Stimulated activated effector memory CD8-positive, alpha-beta T cell treated with anti-CD3 and anti-CD28 coated beads, Interleukin-12 subunit alpha, Interleukin-12 subunit beta, amount 100 ng/mL, for 72 hours (primary cell): ENCODE measurements around the gene PPFIA4.

Experiments used
- ATAC-seq: fragments of 150-1000 bp; cut with Tn5 transposase; 2 replicates; pipeline ENCODE4 v1.10.0; 2021
- DNase-seq, 2 donors: peaks; one replicate each; pipeline ENCODE4 v3.0.0; 2021 to 2022; ENCODE audit warnings: low spot score in 2 of 2
- H3K27ac Mint-ChIP-seq: one replicate; pipeline ENCODE4 v1.8.0; 2022; ENCODE audit warnings: mild to moderate bottlenecking, mixed read lengths
- H3K36me3 Mint-ChIP-seq: one replicate; pipeline ENCODE4 v1.8.0; 2022; ENCODE audit warnings: mild to moderate bottlenecking, mixed read lengths
- H3K4me1 Mint-ChIP-seq: one replicate; pipeline ENCODE4 v1.8.0; 2022; ENCODE audit warnings: mixed read lengths
- H3K4me3 Mint-ChIP-seq: one replicate; pipeline ENCODE4 v1.8.0; 2022; ENCODE audit warnings: mild to moderate bottlenecking, mixed read lengths
- H3K9me3 Mint-ChIP-seq: one replicate; pipeline ENCODE4 v1.8.0; 2022; ENCODE audit warnings: mixed read lengths

PPFIA4 gene

DNA sequence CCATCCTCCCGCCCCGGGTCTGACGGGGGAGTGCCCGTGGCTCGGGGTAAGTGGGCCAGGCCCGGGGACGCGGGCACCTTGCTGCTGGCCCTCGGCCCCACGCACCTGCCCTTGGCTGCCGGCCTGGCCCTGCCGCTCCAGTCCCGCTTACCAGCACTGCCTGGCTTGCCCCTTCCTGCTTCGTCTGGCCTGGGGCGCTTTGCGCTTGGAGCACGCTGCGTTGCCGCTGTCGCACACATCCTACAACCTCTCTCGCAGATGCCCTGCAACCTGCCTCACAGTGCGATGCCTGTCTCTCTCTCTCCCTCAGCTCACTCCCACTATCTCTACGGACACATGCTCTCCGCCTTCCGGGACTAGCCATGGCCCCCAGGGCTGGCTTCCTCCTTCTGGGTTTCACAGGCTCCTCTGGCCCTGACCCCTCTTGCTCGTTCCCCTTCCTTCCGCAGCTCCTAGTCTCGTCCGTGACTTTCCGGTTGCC lies 49.8 kb downstream of the PPFIA4 start:
- no peaks in the 10 kb centered on the region for H3K9me3 Mint-ChIP-seq
- H3K27ac Mint-ChIP-seq = no peak overlapping the region
- ATAC-seq (no peak), DNase-seq (no peak)
- H3K36me3 Mint-ChIP-seq = peaks cover 28% of the 10 kb centered on the region
- H3K4me3 Mint-ChIP-seq = peak overlapping the region; percentile 19
- peaks cover 7% of the 10 kb centered on the region for H3K4me1 Mint-ChIP-seq

DNA sequence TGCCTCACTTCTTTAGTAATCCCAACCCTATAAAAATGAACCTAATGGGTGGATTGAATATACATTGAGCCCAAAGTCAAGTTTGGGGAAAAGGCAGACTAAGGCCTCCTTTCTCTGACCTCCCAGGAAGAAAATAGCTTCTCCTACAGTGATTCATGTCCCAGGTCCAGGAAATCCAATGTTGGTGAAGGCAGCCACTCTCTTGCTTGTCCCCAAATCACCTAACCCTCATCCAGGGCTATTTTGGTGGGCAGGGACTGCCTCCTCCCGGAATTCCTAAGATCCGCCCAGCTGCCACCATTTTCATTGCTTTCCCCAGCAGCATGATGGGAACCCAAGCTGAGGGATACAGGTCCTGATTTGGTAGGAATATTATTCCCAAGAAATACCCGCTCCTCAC lies 51.1 kb downstream of the PPFIA4 start:
- Mint-ChIP-seq H3K9me3 (no peaks in the 10 kb centered on the region), H3K36me3 (peaks cover 22% of the 10 kb centered on the region), H3K4me1 (peaks cover 7% of the 10 kb centered on the region), H3K27ac (no peak overlapping the region), H3K4me3 (no peak overlapping the region)
- ATAC-seq = no peak
- no peak for DNase-seq

DNA sequence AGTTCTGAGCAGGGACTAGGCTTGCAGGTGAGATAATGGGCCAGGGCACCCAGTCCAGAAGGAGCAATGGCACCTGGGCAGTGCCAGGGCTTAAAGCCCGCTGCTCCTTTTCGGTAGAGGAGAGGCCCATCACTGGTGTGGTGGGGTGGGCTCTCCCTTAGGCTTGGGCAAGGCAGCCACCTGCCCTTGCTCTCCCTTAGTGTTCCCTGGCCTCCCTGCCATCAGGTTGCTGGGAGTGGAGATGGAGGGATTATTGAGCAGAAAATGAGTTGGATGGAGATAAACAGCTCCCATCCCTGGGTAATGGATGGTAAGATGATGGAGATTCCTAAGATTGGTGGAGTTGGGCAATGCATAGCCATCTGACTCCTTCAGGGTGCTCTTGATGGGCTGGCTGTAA lies 51.7 kb downstream of the PPFIA4 start:
- Mint-ChIP-seq H3K36me3 (peaks cover 16% of the 10 kb centered on the region), H3K4me1 (peaks cover 7% of the 10 kb centered on the region), H3K27ac (peak overlapping the region; percentile 38), H3K4me3 (no peak overlapping the region), H3K9me3 (no peaks in the 10 kb centered on the region)
- no peak for DNase-seq
- ATAC-seq = no peak

DNA sequence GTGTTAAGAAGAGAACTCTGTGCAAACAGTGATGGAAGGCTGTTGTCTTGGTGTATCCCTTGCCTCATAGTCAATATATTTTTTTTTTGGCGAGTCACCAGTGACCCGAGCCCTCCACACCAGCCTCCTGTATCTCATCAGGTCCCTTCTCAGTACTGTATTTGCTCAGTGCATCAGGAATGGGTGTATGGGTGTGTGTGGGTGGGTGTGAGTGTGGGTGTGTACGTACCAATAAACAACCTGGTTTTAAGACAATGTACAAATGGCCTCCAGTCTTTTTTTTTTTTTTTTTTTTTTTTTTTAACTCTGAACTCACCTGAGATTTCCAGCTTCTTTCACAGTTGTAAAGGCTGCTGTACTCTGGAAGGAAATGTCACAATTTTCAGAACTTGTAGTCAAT lies 52.2 kb downstream of the PPFIA4 start:
- Mint-ChIP-seq H3K4me3 (no peak overlapping the region), H3K27ac (peak overlapping the region; percentile 38), H3K36me3 (peaks cover 12% of the 10 kb centered on the region), H3K4me1 (peaks cover 7% of the 10 kb centered on the region), H3K9me3 (no peaks in the 10 kb centered on the region)
- ATAC-seq = peak; percentile 2
- no peak for DNase-seq

DNA sequence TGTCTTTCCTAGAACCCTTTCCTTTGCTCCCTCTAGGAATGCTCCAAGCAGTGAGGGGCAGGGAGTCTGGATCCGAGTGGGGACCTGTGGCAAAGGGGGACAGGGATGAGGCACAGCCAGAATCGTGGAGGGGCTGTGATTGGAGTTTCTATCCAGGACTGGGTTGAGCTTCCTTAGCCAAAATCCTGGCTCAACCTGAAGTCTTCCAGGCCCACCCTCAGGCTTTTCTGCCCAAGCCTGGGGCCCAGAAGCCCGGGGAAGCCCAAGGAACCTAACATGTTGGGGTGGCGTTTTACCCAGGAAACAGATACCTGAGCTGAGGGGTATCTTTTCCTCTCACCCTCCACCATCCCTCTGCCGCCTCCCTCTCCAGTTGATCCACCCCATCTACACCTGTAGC lies 54.2 kb downstream of the PPFIA4 start:
- H3K27ac Mint-ChIP-seq = peak overlapping the region; percentile 70
- H3K4me1 Mint-ChIP-seq = peaks cover 7% of the 10 kb centered on the region
- no peaks in the 10 kb centered on the region for H3K9me3 Mint-ChIP-seq
- H3K4me3 Mint-ChIP-seq = no peak overlapping the region
- H3K36me3 Mint-ChIP-seq = peaks cover 12% of the 10 kb centered on the region
- DNase-seq (no peak), ATAC-seq (no peak)

DNA sequence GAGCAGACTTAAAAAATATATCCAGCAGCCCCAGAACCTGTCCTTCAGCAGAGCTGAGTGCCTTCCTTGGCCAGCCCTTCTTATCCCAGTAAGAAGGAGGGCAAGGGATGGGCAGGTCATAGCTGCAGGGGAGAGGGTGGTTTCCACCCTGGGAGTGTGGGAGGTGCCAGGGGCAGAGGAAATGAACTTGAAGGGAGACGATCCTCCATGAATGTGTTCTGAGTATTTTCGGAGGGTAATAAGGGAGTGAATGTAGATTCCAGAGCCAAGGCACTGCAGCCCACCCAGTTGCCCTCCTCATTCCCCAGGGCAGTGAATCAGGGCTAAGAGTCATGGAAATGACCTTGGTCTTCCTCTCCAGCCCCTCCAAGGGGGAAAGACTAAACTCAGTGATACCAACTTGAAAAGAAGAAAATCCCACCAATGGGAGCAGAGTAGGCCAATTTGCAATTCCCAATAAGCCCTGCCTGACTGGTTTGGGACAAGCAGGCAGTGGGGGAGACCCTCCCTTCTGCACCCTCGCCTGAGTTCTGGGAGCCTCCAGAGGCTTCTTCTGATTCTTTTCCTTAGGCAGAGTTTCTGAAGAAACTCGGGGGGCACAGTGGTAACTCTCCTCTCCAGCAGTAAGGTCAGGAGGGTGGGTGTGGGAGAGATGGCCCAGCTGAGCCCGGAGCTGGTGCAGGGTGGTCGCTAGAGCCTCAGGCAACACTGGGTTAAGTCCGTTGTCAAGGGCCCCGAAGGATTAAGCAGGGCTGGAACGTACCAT lies 55.4 kb downstream of the PPFIA4 start:
- Mint-ChIP-seq H3K36me3 (peaks cover 5% of the 10 kb centered on the region), H3K4me1 (no peaks in the 10 kb centered on the region), H3K4me3 (no peak overlapping the region), H3K9me3 (no peaks in the 10 kb centered on the region), H3K27ac (no peak overlapping the region)
- ATAC-seq (no peak), DNase-seq (no peak)

DNA sequence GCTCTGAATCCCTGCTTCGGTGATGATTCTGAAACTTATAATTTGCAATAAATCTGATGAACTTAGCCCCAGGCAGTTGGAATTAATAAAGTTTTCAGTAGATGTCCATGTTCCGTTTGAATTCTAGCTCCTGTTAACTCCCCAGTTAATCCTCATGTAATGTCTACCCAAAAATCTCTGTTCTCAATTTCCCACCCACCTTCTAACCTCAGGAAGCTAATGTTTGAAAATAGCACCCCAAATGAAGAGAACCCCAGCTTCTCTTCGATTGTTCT lies 55.9 kb downstream of the PPFIA4 start:
- no peaks in the 10 kb centered on the region for H3K9me3 Mint-ChIP-seq
- H3K4me1 Mint-ChIP-seq = no peaks in the 10 kb centered on the region
- H3K27ac Mint-ChIP-seq = no peak overlapping the region
- H3K4me3 Mint-ChIP-seq = no peak overlapping the region
- H3K36me3 Mint-ChIP-seq = peaks cover 5% of the 10 kb centered on the region
- DNase-seq = no peak
- no peak for ATAC-seq

DNA sequence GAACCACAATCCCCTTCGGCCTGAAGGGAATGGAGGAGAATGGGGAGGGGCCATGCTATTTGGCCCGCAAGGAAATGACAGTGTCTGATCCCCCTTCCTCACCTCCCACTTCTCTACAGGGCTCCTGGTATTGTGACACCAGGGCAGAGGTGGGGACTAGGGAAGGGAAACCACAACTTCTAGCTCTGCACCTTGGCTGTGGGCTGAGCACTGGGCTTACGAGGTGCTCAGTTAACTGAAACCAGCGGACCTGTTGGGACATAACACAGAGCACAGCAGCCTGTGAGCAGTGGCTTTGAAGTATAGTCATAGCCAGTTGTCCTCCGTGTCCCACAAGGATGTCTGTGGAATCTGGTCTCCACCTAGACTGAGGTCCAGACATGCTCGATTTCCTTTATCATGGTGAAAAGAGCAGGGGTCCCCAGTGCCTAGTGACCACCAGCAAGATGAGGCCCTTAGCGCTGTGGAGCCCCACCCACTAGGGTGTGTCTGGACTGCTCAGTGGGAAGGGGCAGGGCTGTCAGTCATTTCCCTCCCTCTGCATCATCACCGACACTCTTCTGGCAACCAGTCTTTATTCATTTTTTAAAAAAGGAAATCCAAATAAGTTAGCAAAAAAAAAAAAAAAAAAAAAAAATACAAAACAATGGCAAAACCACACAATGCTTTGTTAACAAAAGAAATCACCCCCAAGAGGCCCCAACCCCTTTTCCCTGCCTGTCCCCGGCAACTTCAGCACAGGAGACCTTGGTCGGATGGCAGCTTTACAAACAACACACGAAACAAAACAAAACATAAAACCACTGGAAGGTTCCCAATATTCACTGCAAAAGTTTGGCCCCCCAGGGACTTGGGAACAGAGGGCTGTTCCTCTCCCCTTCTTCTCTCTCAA lies 56.5 kb downstream of the PPFIA4 start:
- H3K4me1 Mint-ChIP-seq = no peaks in the 10 kb centered on the region
- no peaks in the 10 kb centered on the region for H3K9me3 Mint-ChIP-seq
- H3K4me3 Mint-ChIP-seq = no peak overlapping the region
- peaks cover 5% of the 10 kb centered on the region for H3K36me3 Mint-ChIP-seq
- H3K27ac Mint-ChIP-seq = no peak overlapping the region
- ATAC-seq (no peak), DNase-seq (no peak)

DNA sequence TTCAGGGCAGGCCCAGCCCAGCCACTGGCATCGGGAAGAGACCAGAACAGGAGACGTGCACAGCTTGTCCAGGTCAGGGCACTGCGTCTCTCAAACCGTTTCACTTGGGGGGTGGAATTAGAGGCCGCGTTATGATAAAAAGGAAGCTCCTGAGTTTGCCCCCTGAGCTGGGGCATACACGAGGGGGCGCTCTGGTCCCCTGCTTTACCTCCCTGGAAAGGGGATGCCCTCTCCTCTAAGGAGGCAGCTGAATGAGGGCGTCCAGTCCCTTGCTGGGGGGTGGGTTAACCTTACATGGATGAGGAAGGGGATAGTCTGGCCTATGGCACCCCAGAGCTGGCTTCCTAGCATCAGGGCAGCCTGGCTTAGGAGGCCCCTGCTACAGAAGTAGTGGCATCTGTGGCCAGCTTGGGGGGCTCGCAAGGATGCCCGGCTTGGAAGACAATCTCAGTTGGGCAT lies 57.2 kb downstream of the PPFIA4 start:
- Mint-ChIP-seq H3K27ac (no peak overlapping the region), H3K9me3 (no peaks in the 10 kb centered on the region), H3K36me3 (peaks cover 5% of the 10 kb centered on the region), H3K4me3 (no peak overlapping the region), H3K4me1 (no peaks in the 10 kb centered on the region)
- DNase-seq (no peak), ATAC-seq (no peak)

DNA sequence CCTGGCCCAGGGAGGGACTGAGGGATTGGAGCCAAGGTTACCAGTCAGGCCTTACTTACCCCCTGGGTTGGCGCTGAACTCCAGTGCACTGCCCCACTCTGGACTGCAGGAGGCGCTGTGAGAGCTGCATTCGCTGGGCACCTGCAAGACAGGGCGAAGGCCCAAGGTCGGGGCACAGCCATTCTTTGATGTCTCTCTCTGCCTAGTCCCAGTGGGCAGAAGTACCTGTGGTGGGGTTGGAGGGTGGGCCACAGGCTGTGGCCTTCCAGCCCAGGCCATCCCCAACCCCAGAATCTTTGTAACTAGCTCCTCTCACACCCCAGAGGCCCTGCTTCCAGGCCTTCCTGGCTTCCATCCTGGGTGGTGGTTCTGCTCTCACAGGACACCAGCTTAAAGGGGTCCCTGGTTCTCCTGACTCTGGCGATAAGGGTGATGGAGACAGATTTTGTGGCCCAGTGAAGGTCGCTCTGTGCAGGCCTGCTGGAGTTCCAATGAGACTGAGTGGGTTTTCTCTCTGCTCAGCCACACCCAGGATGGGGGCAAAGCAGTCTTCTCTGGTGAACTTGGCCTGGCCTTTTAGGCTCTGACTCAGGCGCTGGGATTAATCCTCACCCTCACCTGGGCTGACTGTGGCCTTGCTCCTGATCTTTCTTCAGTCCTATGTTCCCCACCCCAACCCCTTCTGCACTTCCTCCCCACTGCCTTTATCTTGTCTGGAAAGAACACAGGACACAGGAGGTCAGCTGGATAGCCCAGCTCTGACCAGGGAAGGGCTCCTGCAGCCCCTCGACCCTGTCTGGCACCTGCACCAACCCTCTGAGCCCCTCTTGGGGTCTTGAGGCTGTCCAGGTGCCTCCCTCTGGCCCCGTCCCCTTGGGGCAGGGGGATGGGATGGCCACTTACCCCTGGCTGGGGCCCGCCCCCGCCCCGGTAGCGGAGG lies 58.6 kb downstream of the PPFIA4 start:
- DNase-seq (peak in 1 of 2 donors; percentile 68), ATAC-seq (peak; percentile 44)
- Mint-ChIP-seq H3K27ac (peak overlapping the region; percentile 38), H3K36me3 (peaks cover 2% of the 10 kb centered on the region), H3K9me3 (no peaks in the 10 kb centered on the region), H3K4me1 (no peaks in the 10 kb centered on the region), H3K4me3 (no peak overlapping the region)

DNA sequence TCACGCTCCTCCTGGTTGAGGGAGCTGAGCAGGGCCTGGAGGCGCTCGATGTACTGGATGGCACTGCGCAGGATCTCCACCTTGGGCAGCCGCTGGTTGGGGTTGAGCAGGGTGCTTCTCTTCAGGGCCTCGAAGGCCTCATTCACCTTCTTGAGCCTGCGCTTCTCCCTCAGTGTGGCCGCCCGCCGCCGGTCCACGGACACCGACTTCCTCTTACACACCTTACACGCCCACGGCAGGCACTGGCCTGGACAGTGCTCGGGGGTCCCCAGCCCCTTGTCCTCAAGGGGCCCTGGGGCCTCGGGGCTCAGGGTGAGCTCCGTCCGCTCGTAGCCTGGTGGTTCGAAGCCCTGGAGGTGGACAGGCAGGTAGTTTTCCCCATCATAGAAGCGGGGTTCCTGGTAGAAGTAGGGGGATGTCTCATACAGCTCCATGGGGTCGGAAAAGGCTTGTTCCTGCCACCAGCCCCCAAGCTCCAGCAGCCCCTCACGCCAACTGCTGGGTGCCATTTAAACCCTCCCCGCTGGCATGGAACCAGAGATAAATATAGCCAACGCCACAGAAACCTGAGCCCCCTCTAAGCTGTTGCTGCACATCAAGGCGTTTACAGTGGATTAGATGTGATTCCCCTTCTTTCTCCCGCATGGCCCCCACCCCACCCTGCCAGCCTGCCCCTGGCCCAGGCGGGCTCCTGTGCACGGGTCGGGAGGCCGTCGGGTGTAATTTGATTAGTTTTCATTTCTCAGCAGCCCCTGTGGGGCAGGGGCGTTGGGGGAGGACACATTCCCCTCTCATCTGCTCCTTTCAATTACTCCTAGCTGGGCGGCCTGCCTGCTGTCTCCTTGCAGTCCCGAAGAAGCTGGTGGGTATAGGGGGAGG lies 59.5 kb downstream of the PPFIA4 start, which contains the start of gene MYOG:
TSS of gene MYOG (minus strand) at position 485 of the 879 bp plus-strand sequence. CDS start at position 434, 51 bp downstream.
- no peaks in the 10 kb centered on the region for H3K36me3 Mint-ChIP-seq
- no peak within 1 kb of the TSS for H3K4me3 Mint-ChIP-seq
- ATAC-seq (no peak), DNase-seq (no peak)
- H3K4me1 Mint-ChIP-seq = peaks cover 5% of the 10 kb centered on the region
- no peaks in the 10 kb centered on the region for H3K9me3 Mint-ChIP-seq
- peak within 1 kb of the TSS; percentile 38 for H3K27ac Mint-ChIP-seq

DNA sequence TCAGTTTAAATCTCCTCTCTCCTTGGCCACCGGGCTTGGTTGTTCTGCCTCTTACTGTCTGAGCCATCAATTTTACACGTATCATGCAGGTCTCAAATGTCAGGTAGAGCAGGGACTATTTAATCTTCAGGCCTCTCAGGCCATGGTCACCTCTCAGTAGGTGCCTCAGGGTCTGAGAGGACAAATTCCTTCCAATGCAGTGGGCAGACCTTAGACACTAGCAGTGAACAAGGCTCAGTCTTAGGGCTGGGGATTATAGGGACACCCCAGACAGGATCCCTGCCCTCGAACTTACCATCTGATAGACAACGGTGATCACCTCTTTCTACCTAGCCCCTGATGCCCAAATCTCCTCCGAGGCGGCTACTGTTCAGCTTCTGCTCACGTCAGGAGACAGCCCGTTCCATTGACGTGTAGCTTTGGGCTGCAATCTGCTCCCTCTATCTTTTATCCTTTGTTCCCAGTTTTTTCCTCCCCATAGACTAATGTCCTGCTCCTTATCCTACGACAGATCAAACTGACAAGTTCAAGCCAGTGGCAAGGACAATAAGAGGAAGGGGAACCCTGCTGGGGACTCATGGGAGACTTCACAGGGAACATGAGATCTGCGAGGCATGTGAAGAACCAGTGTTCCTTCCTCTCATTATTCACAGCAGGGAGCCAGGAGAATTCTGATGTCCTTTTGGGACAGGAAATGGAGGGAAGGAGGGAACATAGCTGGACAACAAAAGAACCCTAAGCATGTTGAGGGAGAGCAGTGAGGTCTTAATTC lies 60.9 kb downstream of the PPFIA4 start:
- Mint-ChIP-seq H3K36me3 (no peaks in the 10 kb centered on the region), H3K27ac (peak overlapping the region; percentile 11), H3K9me3 (no peaks in the 10 kb centered on the region), H3K4me1 (peaks cover 5% of the 10 kb centered on the region), H3K4me3 (no peak overlapping the region)
- no peak for ATAC-seq
- DNase-seq = peak in 1 of 2 donors; percentile 34

DNA sequence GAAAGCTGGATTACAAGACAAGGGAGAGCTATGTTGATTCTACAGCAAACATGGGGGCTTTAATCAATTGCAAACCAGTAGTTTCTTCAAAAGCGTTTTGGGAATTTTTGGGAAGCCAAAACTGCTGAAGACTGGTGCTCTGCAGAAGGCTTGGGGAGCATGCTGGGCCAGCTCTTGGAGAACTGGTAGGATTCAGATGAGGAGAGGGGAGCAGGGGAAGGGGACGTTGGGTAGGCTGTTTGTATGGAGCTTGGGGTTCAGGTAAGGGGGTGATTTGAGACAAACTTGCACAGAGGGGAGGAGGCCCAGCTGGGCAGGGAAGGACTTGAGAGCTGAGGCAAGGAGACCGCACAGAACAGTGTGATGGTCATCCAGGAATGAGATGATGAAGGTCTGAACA lies 62.1 kb downstream of the PPFIA4 start:
- H3K4me1 Mint-ChIP-seq = peaks cover 5% of the 10 kb centered on the region
- no peak overlapping the region for H3K27ac Mint-ChIP-seq
- ATAC-seq (no peak), DNase-seq (peak in 1 of 2 donors; percentile 32)
- H3K36me3 Mint-ChIP-seq = no peaks in the 10 kb centered on the region
- H3K9me3 Mint-ChIP-seq = no peaks in the 10 kb centered on the region
- no peak overlapping the region for H3K4me3 Mint-ChIP-seq
